ENCODE results near the gene GNAZ. TPM values are rescaled to one million over a fixed set of nuclear protein-coding genes. Genes with fewer than 3 reads are reported as not detected.
"Not testable (repeated sequence)": the region's sequence is repeated elsewhere in the genome, so short reads cannot be mapped to it uniquely, and the experiment has no call there.

The GNAZ gene
- total RNA-seq, 4 donors from 2014 or later: 50.1 to 89.2 (median 55.0) TPM

GRCh38 chr22:23130697-23131096 is 60.4 kb downstream of the GNAZ start:
- H3K4me1 ChIP-seq: peaks cover 0 to 11% (median 0%) of the 10 kb centered on the region in 3 donors
- H3K27ac ChIP-seq: no peak overlapping the region
- WGBS, 2 donors (ENCODE audit: low coverage in 1 of 2): 32 to 51% methylated on average over 2 to 3 of the region's 3 CpGs
- no peak for ATAC-seq
- TF ChIP-seq POLR2A (IDR thresholded peaks at IDR 0.05): no peak
- TF ChIP-seq POLR2AphosphoS5 (IDR thresholded peaks at IDR 0.05): no peak
- no peak for TF ChIP-seq CTCF (IDR thresholded peaks at IDR 0.05)
- no peak for TF ChIP-seq EP300 (IDR thresholded peaks at IDR 0.05)
- H3K4me3 ChIP-seq: no peak overlapping the region
- H3K36me3 ChIP-seq: no peaks in the 10 kb centered on the region
- H3K9me3 ChIP-seq: no peaks in the 10 kb centered on the region
- H3K27me3 ChIP-seq: no peaks in the 10 kb centered on the region

- Histone ChIP-seq H3K4me1 (peaks cover 0 to 11% (median 0%) of the 10 kb centered on the region in 3 donors), H3K36me3 (no peaks in the 10 kb centered on the region), H3K27me3 (no peaks in the 10 kb centered on the region), H3K4me3 (no peak overlapping the region), H3K9me3 (no peaks in the 10 kb centered on the region), H3K27ac (no peak overlapping the region)
- 64 to 91% methylated on average over 4 of the region's 6 CpGs for WGBS, 2 donors (ENCODE audit: low coverage in 1 of 2)
- TF ChIP-seq CTCF (IDR thresholded peaks at IDR 0.05): no peak
- no peak for TF ChIP-seq POLR2AphosphoS5 (IDR thresholded peaks at IDR 0.05)
- no peak for TF ChIP-seq EP300 (IDR thresholded peaks at IDR 0.05)
- TF ChIP-seq POLR2A (IDR thresholded peaks at IDR 0.05): no peak
- ATAC-seq: no peak
Observed at GRCh38 chr22:23131931-23132330, 61.6 kb downstream of the GNAZ start.

- no peak for ATAC-seq
- no peaks in the 10 kb centered on the region for H3K36me3 ChIP-seq
- TF ChIP-seq EP300 (IDR thresholded peaks at IDR 0.05) (no peak), CTCF (IDR thresholded peaks at IDR 0.05) (no peak), POLR2A (IDR thresholded peaks at IDR 0.05) (no peak), POLR2AphosphoS5 (IDR thresholded peaks at IDR 0.05) (no peak)
- no peak overlapping the region for H3K4me3 ChIP-seq
- H3K4me1 ChIP-seq: peaks cover 0 to 11% (median 0%) of the 10 kb centered on the region in 3 donors
- 81 to 85% methylated on average over 5 to 10 of the region's 10 CpGs for WGBS, 2 donors (ENCODE audit: low coverage in 1 of 2)
- no peak overlapping the region for H3K27ac ChIP-seq
- H3K9me3 ChIP-seq: no peaks in the 10 kb centered on the region
- no peaks in the 10 kb centered on the region for H3K27me3 ChIP-seq
Observed at GRCh38 chr22:23132376-23133091, 62.2 kb downstream of the GNAZ start.

- Histone ChIP-seq H3K27ac (no peak overlapping the region), H3K36me3 (no peaks in the 10 kb centered on the region), H3K27me3 (no peaks in the 10 kb centered on the region), H3K9me3 (no peaks in the 10 kb centered on the region), H3K4me3 (no peak overlapping the region), H3K4me1 (no peaks in the 10 kb centered on the region)
- no peak for ATAC-seq
- TF ChIP-seq POLR2A (IDR thresholded peaks at IDR 0.05) (no peak), POLR2AphosphoS5 (IDR thresholded peaks at IDR 0.05) (no peak)
- 94 to 100% methylated on average over 2 to 7 of the region's 10 CpGs for WGBS, 2 donors (ENCODE audit: low coverage in 1 of 2)
Observed at GRCh38 chr22:23133922-23134321, 63.6 kb downstream of the GNAZ start.

- H3K9me3 ChIP-seq, ATAC-seq, H3K4me3 ChIP-seq, H3K27ac ChIP-seq, H3K4me1 ChIP-seq, H3K27me3 ChIP-seq, H3K36me3 ChIP-seq: not testable (repeated sequence)
- no CpG with 5 or more reads among the region's 4 CpGs for WGBS, 2 donors (ENCODE audit: low coverage in 1 of 2)
Observed at GRCh38 chr22:23136991-23137390, 66.7 kb downstream of the GNAZ start.

- Histone ChIP-seq H3K4me3 (no peak overlapping the region), H3K36me3 (no peaks in the 10 kb centered on the region), H3K27ac (no peak overlapping the region), H3K9me3 (no peaks in the 10 kb centered on the region), H3K4me1 (peaks cover 0 to 13% (median 7%) of the 10 kb centered on the region in 3 donors), H3K27me3 (no peaks in the 10 kb centered on the region)
- no peak for ATAC-seq
- TF ChIP-seq EP300 (IDR thresholded peaks at IDR 0.05): no peak
- no peak for TF ChIP-seq POLR2AphosphoS5 (IDR thresholded peaks at IDR 0.05)
- WGBS, 2 donors (ENCODE audit: low coverage in 1 of 2): 30% methylated on average over 1 of the region's 3 CpGs; no CpG with 5 or more reads in 1 of the 2 donors
Observed at GRCh38 chr22:23137468-23137867, 67.1 kb downstream of the GNAZ start.

All from gastroesophageal sphincter (tissue), 4 donors.